Esophagus muscularis mucosa (tissue), 3 donors: Measurements from ENCODE around the gene RAD17.

Experiments
- POLR2A ChIP-seq: fragments of 450-650 bp; IDR thresholded peaks from one replicate; pipeline ENCODE4 v1.6.1; 2017; ENCODE audit warnings: antibody characterized with exemption, moderate library complexity, mild to moderate bottlenecking, low read depth
- POLR2AphosphoS5 ChIP-seq, 2 donors: sonication (generic); formaldehyde crosslinking; IDR thresholded peaks; one replicate each; pipeline ENCODE4 v1.6.1; 2017; ENCODE audit warnings: antibody characterized with exemption in 2 of 2
- TF ChIP-seq, protein P1 (sequence below), 3 experiments: fragments of 200-600 bp in 2 of 3; fragments of 450-650 bp in 1 of 3; sonication (generic) in 2 of 3; IDR thresholded peaks; one replicate each; pipeline ENCODE4 v1.5.1; 2017 to 2019; ENCODE audit warnings: antibody characterized with exemption in 3 of 3, mild to moderate bottlenecking in 2 of 3, moderate library complexity in 1 of 3

DNA sequence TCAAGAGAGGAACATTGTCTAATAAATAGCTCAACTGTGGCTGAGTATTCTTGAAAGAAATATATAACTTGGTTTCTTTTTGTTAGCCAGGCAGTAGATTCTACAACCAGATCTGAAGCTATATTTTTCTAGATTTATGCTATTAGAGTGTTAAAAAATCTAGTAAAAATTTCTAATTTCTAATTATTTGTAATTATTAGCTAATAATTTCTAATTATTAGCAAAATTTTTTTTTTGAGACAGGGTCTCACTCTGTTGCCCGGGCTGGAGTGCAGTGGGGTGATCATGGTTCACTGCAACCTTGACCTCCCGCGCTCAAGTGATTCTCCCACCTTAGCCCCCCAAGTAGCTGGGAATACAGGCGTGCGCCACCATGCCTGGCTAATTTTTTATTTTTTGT is 2.8 kb downstream of the RAD17 start:
- TF ChIP-seq, protein P1, sequence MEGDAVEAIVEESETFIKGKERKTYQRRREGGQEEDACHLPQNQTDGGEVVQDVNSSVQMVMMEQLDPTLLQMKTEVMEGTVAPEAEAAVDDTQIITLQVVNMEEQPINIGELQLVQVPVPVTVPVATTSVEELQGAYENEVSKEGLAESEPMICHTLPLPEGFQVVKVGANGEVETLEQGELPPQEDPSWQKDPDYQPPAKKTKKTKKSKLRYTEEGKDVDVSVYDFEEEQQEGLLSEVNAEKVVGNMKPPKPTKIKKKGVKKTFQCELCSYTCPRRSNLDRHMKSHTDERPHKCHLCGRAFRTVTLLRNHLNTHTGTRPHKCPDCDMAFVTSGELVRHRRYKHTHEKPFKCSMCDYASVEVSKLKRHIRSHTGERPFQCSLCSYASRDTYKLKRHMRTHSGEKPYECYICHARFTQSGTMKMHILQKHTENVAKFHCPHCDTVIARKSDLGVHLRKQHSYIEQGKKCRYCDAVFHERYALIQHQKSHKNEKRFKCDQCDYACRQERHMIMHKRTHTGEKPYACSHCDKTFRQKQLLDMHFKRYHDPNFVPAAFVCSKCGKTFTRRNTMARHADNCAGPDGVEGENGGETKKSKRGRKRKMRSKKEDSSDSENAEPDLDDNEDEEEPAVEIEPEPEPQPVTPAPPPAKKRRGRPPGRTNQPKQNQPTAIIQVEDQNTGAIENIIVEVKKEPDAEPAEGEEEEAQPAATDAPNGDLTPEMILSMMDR (IDR thresholded peaks at IDR 0.05) = no peak
- no peak for TF ChIP-seq POLR2A
- TF ChIP-seq POLR2AphosphoS5 (IDR thresholded peaks at IDR 0.05) = no peak
